GM21786 (cell line): ENCODE data around the gene GRHPR.
A peak's percentile ranks its signal among the peaks of the same experiment; 100 is the strongest.

ENCODE experiments used
- ATAC-seq: cut with Tn5 transposase; IDR thresholded peaks from one replicate; pipeline ENCODE4 v1.9.1; 2021; ENCODE audit not compliant: unreplicated experiment

Gene GRHPR

GRCh38 chr9:37398464-37399025 lies 24.0 kb upstream of the GRHPR start:
- ATAC-seq: no peak

GRCh38 chr9:37399336-37399735 lies 23.2 kb upstream of the GRHPR start:
- no peak for ATAC-seq

- ATAC-seq: no peak
These were observed 17.9 kb upstream of the GRHPR start for GRCh38 chr9:37404590-37404989.

GRCh38 chr9:37405350-37405749 lies 17.1 kb upstream of the GRHPR start:
- no peak for ATAC-seq

- no peak for ATAC-seq
These were observed 16.6 kb upstream of the GRHPR start for GRCh38 chr9:37405764-37406380.

- no peak for ATAC-seq
These were observed 15.7 kb upstream of the GRHPR start for GRCh38 chr9:37406603-37407401.

GRCh38 chr9:37407468-37407867 lies 15.0 kb upstream of the GRHPR start:
- ATAC-seq: no peak

- ATAC-seq: peak; percentile 82
These were observed 13.4 kb upstream of the GRHPR start for GRCh38 chr9:37408933-37409710.

GRCh38 chr9:37410354-37410861 lies 12.1 kb upstream of the GRHPR start:
- no peak for ATAC-seq

GRCh38 chr9:37410969-37411785 lies 11.3 kb upstream of the GRHPR start:
- peak; percentile 28 for ATAC-seq

GRCh38 chr9:37412431-37413151 lies 9.9 kb upstream of the GRHPR start:
- no peak for ATAC-seq

GRCh38 chr9:37413311-37413710 lies 9.2 kb upstream of the GRHPR start:
- ATAC-seq: no peak

GRCh38 chr9:37414503-37414943 lies 8.0 kb upstream of the GRHPR start:
- no peak for ATAC-seq

GRCh38 chr9:37415011-37415719 lies 7.3 kb upstream of the GRHPR start:
- ATAC-seq: no peak

GRCh38 chr9:37417252-37417803 lies 5.2 kb upstream of the GRHPR start:
- ATAC-seq: no peak

GRCh38 chr9:37417857-37418618 lies 4.5 kb upstream of the GRHPR start:
- ATAC-seq: no peak

GRCh38 chr9:37419204-37419603 lies 3.3 kb upstream of the GRHPR start:
- ATAC-seq: no peak
